ENCODE measurements around the gene WWP2.

Gene WWP2

GRCh38 chr16:69839240-69839688, 77.1 kb downstream of the WWP2 start:
- Histone ChIP-seq H3K27ac (no peak overlapping the region), H3K4me3 (ENCODE audit: low read depth, low read length) (no peak overlapping the region), H3K36me3 (replicated peaks) (no peaks in the 10 kb centered on the region), H3K27me3 (replicated peaks) (no peaks in the 10 kb centered on the region)
- TF ChIP-seq CTCF (IDR thresholded peaks at IDR 0.05; ENCODE audit: low read depth, low read length, missing control alignments): no peak
- in situ Hi-C loops (cut with HindIII; ENCODE audit: low pct_ligation_motif_present, low sequenced_read_pairs): no loop called here
- no peak for DNase-seq

GRCh38 chr16:69839798-69840409, 77.8 kb downstream of the WWP2 start:
- no peaks in the 10 kb centered on the region for H3K36me3 ChIP-seq (replicated peaks)

GRCh38 chr16:69840975-69841374, 78.8 kb downstream of the WWP2 start:
- Histone ChIP-seq H3K27me3 (replicated peaks) (no peaks in the 10 kb centered on the region), H3K36me3 (replicated peaks) (no peaks in the 10 kb centered on the region), H3K27ac (no peak overlapping the region), H3K4me3 (ENCODE audit: low read depth, low read length) (no peak overlapping the region)
- no peak for DNase-seq
- in situ Hi-C loops (cut with HindIII; ENCODE audit: low pct_ligation_motif_present, low sequenced_read_pairs): no loop called here
- no peak for TF ChIP-seq CTCF (IDR thresholded peaks at IDR 0.05; ENCODE audit: low read depth, low read length, missing control alignments)

More at GRCh38 chr16:69839798-69840409, 77.8 kb downstream of the WWP2 start:
- DNase-seq: no peak
- no peak overlapping the region for H3K27ac ChIP-seq
- H3K27me3 ChIP-seq (replicated peaks): no peaks in the 10 kb centered on the region
- TF ChIP-seq CTCF (IDR thresholded peaks at IDR 0.05; ENCODE audit: low read depth, low read length, missing control alignments): no peak
- in situ Hi-C loops (cut with HindIII; ENCODE audit: low pct_ligation_motif_present, low sequenced_read_pairs): no loop called here
- H3K4me3 ChIP-seq (ENCODE audit: low read depth, low read length): no peak overlapping the region

DNA sequence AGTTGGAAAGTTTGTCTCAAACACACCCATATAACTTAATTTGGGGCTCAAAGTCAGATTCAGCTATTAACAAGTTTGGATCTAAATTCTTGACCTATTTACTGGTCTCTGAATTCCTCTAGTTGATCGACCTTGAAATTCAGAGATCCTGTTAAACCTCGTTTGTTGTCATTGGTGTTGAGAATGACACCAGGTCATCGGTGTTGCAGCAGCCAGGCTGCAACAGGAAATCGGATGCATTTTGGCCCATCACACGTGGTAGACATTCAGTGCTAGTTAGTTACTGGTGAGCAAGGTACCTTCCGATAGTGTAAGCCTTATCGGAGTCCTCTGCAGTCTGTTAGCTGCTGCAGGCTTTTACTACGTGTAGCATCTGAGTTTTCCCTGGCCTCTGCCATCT, 82.3 kb downstream of the WWP2 start:
- in situ Hi-C loops (cut with HindIII; ENCODE audit: low pct_ligation_motif_present, low sequenced_read_pairs): no loop called here
- Histone ChIP-seq H3K36me3 (replicated peaks) (no peaks in the 10 kb centered on the region), H3K4me3 (ENCODE audit: low read depth, low read length) (no peak overlapping the region), H3K27ac (no peak overlapping the region), H3K27me3 (replicated peaks) (no peaks in the 10 kb centered on the region)
- no peak for DNase-seq
- TF ChIP-seq CTCF (IDR thresholded peaks at IDR 0.05; ENCODE audit: low read depth, low read length, missing control alignments): no peak

DNA sequence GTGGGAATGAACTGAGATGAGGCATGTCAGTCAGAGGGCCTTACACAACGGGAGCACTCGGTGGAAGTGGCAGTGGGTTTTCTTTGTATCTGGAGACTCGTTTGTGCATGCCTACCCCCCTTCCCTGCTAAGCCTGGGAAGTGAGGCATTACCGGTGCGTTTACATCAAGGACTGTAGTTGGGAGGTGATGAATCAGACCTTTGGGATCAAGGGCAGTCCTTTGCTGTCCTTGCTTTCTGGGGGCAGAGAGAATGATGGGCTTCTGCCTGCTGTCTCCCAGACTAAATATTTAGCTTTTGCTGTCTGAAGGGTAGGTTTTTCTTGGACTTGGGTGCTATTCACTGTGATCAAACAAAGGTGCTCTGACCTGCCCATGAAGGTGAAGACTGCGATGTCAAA, 83.0 kb downstream of the WWP2 start:
- Histone ChIP-seq H3K27me3 (replicated peaks) (no peaks in the 10 kb centered on the region), H3K27ac (no peak overlapping the region), H3K4me3 (ENCODE audit: low read depth, low read length) (no peak overlapping the region), H3K36me3 (replicated peaks) (no peaks in the 10 kb centered on the region)
- in situ Hi-C loops (cut with HindIII; ENCODE audit: low pct_ligation_motif_present, low sequenced_read_pairs): no loop called here
- no peak for TF ChIP-seq CTCF (IDR thresholded peaks at IDR 0.05; ENCODE audit: low read depth, low read length, missing control alignments)
- DNase-seq: no peak

DNA sequence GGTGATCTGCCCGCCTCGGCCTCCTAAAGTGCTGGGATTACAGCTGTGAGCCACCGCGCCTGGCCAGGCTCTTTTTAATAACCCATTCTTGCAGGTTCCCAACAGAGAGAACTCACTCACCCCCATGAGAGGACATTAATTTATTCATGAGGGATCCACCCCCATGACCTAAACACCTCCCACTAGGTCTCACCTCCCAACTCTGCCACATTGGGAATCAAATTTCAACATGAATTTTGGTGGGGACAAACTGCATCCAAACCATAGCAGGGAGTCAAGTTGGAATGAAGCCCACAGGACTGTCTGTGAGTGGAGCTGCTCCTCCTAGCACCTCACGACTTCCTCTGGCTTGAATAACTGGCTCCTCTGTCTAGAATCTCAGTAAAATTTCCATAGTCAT, 85.5 kb downstream of the WWP2 start:
- Histone ChIP-seq H3K27me3 (replicated peaks) (no peaks in the 10 kb centered on the region), H3K36me3 (replicated peaks) (no peaks in the 10 kb centered on the region), H3K4me3 (ENCODE audit: low read depth, low read length) (no peak overlapping the region), H3K27ac (no peak overlapping the region)
- no peak for DNase-seq
- TF ChIP-seq CTCF (IDR thresholded peaks at IDR 0.05; ENCODE audit: low read depth, low read length, missing control alignments): no peak
- in situ Hi-C loops (cut with HindIII; ENCODE audit: low pct_ligation_motif_present, low sequenced_read_pairs): no loop called here
